Astrocyte of the hippocampus (primary cell): ENCODE data around the gene KCNK13.
"Not testable (repeated sequence)": the region's sequence is repeated elsewhere in the genome, so short reads cannot be mapped to it uniquely, and the experiment has no call there.

ENCODE experiments used
- DNase-seq: peaks from one replicate; pipeline ENCODE4 v3.0.0; 2011; ENCODE audit warnings: low read depth, low spot score

The KCNK13 gene

DNA sequence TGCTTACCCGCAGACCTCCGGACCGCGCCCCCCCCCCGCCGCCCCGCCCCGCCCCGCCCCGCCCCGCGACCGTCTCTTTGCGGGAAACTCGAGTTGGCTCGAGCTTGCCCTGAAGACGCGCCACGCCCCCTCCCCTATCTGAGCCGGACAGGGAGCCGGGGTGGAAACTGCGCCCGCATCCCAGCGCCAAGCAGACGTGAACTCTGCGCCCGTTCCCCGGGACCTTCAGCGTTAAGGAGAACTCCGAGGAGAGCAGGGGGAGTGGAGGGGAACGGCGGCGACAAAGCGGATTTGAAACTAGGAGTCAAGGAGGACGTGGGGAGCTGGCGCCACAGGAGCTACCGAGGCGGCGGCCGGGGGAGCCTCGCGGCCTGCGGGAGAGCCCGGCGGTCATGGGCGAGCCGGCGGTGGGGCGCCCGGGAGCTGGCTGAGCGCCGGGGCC lies at the start of gene KCNK13:
Gene KCNK13 (plus strand): TSS at position 310 of the 442 bp plus-strand sequence. CDS start 212 bp downstream, outside the sequence.
- peak; percentile 41 for DNase-seq

DNA sequence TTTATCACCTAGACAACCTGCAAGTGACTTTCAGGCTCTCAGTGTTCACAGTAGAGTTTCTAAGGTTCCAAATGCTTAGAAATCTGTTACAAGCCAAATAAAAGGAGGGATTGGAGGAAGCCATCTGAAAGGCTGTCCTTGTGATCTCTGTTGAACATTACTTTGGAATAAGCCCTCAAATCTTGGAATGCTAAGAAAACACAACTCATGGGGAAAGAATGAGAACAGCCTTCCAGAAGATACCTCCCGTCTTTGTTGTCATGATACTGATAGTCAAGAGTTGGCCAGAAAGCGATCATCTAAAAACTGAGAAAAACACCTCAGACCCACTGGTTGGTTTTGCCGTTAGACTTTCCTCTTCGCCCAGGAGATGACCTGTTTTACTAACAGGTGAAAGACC lies 44.4 kb upstream of the KCNK13 start:
- peak; percentile 17 for DNase-seq

DNA sequence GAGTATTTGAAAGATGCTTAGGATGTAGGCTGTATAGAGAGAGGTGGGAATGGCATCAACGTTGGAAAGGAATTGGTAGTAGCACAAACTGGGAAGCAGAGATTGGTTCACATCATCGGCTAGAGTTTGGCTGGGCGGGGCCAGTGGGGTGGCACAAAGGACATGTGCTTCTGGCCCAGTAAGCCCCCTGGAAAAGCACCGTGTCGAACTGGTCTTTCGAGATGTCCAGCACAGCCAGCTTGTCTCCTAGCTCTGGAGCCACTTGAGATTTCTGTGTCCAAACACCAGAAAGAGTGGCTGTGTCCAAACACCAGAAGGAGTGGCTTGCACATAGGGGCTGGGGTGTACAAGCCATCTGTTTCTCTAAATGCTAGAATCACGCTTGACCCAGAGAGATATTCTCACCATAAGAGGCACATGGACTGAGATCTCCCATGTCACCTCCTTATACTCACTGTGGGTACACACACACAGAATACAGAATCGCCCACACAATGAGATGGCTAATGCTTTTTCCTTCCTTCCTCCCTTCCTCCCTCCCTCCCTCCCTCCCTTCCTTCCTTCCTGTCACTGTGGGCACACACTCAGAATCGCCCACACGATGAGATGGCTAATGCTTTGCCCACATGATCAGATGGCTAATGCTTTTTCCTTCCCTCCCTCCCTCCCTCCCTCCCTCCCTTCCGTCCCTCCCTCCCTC lies 41.8 kb upstream of the KCNK13 start:
- no peak for DNase-seq

DNA sequence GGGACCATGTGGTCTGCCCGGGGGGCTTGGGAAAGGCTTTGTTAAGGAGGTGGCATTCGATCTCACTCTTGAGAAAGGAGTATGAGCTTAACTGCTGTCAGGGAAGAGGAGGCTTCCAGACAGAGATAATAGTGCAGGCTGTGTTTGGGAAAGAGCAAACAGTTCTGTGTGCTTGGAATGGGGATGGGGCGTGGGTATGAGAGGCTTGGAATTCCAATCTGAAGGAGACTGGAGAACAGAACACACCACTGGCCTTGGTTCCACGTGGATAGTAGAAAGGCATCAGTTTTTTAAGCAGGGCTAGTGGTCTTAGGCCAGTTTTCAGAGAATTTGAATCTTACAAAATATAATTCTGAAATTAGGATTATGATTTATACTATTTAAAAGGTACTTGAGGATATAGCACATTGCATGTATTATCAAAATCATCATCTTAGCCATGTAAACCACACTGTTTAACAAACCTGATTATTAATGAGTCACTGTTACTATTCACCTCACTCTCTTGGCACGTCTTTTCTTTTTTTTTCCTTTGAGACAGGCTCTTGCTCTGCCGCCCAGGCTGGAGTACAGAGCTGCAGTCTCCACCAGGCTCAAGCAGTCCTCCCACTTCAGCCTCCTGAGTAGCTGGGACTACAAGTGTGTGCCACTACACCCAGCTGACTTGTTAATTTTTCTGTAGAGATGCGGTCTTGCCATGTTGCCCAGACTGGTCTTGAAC lies 38.5 kb upstream of the KCNK13 start:
- DNase-seq = peak; percentile 61

DNA sequence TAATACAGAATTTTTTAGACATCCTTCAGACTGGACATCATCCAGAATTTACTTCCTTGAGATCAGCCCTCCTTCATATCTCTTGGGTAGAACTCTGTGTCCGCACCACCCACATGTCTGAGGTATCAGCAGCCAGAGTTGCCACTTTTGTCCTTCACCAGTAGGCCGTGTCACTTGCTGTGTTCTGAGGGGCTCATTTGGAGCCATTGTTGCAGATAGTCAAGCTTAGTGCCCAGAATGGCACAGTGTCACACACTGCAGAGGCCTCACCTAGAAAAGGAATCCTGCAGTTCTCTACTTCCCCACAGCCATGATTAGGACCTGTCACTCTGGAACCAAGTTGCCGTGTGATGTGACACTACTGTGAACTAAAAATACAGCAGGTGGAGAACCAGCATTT lies 36.9 kb upstream of the KCNK13 start:
- DNase-seq = no peak

DNA sequence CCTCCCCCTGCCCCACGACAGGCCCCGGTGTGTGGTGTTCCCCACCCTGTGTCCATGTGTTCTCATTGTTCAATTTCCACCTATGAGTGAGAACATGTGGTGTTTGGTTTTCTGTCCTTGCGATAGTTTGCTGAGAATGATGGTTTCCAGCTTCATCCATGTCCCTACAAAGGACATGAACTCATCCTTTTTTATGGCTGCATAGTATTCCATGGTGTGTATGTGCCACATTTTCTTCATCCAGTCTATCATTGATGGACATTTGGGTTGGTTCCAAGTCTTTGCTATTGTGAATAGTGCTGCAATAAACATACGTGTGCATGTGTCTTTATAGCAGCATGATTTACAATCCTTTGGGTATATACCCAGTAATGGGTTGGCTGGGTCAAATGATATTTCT lies 35.2 kb upstream of the KCNK13 start:
- not testable (repeated sequence) for DNase-seq

DNA sequence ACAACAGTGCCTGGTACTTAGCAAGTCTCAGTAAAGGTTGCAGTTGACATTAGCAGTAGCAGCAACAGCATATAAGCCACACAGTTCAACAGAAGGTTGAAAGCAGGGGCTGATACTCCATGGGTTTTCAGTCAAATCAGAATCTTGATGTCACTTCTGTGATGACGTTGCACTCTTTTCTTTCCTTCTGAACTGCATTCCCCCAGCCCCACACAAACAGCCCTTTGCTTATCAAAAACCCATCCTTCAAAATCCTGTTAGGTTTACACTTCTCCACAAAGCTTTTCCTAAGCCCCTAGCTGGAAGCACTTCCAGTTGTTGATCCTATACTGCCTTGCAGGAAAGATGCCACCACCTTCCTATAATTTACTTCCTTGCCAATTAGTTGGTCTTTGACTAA lies 34.0 kb upstream of the KCNK13 start:
- no peak for DNase-seq

DNA sequence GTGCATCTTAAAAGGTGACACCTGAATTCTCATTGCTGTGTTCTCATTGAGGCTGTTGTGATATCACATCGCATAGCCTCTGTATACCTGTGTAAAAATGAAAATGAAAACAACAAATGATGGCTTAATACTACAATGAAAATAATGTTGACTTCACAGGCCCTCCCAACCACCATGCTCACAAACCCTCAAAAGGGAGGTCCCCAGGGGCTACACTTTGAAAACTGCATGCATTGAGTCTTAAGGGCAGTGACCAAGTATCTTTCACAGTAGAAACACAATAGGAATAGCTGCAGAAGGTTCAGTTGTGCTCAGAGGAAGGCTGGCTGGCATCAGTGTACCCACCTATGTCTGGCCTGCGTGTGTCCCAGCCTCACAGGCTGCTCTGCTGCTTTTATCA lies 27.6 kb upstream of the KCNK13 start:
- no peak for DNase-seq

DNA sequence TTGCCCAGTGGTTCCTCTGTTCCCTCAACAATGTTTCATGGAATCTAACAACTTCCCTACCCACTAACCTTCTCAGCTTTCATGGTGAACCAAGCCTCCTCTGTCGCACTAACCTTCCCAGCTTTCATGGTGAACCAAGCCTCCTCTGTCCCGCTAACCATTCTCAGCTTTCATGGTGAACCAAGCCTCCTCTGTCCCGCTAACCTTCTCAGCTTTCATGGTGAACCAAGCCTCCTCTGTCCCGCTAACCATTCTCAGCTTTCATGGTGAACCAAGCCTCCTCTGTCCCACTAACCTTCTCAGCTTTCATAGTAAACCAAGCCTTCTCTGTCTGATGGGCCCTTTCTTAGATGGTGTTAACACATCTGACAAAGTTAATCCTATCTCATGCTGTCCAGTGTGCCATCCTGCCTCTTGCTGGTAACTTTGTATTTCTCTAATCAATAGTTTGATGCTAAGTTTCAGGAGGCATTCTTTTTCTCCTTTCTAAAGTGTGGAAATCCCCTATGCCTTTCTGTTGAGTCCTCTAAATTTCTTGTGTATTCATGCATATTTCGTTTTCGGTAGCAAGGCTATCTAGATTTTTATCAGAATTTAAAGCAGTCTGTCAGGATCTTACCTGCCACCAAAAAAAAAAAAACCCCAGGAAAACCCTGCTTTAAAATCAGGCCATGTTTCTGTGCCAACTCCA lies 26.8 kb upstream of the KCNK13 start:
- DNase-seq = no peak

DNA sequence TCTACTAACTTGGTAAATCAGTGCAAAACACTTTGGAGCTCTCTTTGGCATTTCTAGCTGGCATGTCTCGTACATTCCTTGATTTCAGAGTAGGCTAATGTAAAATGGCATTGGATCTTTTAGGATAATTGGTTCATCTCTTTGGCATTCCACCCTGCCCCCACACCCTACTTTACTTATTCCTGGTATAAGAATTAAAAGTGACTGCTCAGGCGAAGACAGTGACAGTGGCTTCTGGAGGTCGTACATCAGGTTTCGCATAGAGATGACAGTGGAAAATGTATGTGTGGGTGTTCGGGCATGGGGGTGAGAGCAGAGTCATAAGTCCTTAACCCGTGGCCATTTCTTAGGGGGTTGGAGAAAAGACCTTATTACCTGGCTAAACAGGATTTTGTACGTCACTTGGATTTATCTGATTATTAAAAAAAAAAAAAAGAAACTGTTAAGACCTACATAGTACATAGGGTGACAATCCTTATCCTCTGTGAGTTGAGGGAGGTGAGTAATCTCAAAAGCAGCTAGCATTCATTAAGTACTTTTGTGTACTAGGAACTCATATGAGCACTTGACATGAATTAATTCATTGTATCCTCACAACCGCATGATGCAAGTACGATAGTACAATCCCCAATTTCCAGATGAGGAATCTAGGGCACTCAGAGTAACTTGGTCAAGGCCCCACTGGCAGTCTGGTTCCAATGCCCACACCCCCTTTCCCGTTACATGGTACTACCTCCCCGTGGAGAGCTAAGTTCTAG lies 22.4 kb upstream of the KCNK13 start:
- peak; percentile 69 for DNase-seq

DNA sequence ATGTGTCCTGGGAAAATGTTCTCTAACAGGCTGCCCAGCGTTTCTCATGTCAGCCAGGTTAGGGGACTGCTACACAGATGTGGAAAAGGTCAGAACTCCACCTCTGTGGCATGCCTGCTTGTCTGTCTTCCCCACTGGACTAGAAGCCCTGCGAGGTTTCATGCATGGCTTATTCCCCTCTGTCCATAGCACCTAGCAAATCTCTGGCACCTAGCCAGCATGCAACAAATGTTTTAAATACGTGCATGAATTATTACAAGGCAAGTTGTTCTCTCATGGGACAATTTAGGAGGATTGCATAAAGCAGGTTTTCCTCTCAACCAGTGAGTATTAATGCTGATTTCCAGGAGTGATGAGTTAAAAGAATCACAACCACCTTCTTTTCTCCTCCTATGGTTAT lies 21.4 kb upstream of the KCNK13 start:
- no peak for DNase-seq

DNA sequence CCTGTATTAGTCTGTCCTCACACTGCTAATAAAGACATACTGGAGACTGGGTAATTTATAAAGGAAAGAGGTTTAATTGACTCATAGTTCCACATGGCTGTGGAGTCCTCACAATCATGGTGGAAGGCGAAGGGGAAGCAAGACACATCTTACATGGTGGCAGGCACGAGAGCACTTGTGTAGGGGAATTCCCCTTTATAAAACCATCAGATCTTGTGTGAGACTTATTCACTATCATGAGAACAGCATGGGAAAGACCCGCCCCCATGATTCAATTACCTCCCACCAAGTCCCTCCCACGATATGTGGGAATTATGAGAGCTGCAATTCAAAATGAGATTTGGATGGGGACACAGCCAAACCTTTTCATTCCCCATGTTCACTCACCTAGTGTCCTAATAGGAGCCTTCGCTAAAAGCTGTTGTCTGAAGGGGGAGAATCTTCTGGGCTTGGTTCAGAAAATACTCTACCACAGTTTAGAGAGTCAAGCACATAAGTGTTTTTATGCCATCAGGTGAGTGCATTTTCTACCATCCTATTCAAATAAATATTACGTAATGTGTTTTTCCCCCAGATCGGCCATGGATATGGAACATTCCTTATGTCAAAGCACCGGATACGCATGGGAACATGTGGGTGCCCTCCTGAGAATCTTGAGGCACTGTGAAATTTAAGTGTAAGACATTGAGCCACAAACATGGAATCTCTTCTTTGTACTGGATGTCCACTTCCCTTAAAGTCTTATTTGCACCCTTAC lies 19.1 kb upstream of the KCNK13 start:
- DNase-seq = no peak

DNA sequence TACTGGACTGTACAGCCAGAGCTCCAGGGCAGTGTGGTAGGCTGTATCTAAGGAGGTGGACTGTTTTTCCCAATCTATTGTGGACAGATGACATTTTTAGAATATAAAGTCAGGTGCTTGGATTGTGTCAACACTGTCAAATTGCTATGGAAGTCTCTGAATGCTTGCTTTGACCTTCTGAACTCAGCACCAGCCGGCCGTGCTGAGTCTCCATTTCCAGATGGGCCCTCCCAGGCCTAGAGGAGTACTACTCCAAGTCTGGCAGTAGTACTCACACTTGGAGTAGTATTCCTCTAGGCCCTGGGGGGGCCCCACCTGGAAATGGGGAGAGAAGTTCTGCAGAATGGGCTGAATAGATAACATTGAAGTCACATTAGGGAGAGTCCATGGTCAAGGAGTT lies 16.2 kb upstream of the KCNK13 start:
- DNase-seq = no peak

DNA sequence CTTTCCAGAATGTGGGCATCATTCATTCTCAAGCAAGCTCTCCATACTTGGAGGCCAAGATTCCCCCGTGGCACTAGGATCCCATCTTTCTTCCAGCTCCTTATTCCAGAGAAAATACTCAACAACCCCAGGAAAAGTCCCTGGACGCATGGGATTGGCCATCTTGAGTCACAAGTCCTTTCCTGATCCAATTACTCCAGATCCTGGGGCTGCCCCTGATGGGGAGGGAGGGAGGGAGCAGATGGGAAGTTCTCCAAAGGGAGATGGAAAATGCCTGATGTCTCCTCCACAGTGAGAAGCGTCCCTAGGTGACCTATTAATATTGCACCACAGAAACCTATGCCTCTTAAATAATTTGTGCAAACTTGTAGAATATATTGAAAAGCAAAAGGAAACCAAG lies 12.4 kb upstream of the KCNK13 start:
- no peak for DNase-seq

DNA sequence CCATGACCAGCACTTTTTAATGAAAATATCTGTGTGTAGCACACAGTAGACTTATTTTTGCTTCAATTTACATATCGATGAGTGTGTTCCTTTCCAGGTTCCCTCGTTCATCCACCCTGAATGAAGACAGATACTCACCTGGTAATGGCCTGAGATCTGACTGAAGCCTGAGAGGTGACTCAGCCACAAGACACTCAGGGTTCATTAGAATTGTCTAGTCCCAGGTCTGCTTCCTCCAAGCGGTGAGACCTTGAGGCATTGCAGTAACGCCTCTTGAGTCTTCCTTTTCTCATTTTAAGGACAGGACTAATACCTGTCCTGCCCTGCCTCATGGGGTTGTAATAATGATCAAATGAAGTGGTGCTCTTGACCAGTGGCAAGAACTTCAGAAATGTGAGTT lies 11.5 kb upstream of the KCNK13 start:
- no peak for DNase-seq

DNA sequence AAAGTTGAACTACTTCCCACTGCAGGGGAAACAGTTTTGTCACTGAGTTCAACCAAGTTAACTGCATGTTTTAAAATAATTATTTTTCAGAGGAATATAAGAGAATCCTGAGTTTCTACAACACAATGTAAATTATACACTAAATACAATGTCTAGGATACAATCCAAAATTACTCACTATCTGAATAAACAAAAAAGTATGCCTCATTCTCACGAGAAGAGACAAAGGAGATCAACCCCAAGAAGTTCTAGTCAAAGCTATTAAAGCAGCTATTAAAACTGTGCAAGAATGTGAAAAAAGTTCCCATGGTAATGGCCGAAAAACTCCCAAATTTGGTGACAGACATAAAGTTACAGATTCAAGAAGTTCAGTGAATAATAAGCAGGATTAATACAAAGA lies 8.8 kb upstream of the KCNK13 start:
- no peak for DNase-seq

DNA sequence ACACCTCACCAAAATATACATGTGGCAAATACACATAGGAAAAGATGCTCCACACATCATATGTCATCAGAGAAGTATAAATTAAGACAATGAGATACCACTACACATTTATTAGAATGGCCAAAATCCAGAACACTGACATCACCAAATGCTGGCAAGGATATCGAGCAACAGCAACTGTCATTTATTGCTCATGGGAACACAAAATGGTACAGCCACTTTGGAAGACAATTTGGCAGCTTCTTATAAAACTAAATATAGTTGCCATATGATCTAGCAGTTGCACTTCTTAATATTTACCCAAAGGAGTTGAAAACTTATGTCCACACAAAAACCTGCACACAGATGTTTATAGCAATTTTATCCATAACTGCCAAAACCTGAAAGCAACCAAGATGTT lies 7.0 kb upstream of the KCNK13 start:
- no peak for DNase-seq

DNA sequence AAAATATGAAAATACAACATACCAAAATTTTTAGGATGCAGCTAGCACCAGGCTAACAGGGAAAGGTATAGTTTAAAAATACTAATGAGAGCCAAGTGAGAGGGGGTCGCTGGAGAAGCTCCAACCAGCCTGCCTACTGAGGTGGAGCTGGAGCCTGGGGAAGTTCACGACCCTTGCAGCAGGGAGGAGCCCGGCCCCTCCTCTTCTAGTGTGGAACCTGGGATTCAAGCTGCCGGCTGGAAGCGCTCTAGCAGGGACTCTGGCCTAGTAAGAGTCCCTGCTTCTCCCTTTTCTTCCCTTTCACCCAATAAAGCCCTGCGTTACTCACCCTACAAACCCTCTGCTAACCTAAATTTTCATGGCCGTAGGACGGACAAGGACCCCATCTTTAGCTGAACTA lies 5.0 kb upstream of the KCNK13 start:
- no peak for DNase-seq

DNA sequence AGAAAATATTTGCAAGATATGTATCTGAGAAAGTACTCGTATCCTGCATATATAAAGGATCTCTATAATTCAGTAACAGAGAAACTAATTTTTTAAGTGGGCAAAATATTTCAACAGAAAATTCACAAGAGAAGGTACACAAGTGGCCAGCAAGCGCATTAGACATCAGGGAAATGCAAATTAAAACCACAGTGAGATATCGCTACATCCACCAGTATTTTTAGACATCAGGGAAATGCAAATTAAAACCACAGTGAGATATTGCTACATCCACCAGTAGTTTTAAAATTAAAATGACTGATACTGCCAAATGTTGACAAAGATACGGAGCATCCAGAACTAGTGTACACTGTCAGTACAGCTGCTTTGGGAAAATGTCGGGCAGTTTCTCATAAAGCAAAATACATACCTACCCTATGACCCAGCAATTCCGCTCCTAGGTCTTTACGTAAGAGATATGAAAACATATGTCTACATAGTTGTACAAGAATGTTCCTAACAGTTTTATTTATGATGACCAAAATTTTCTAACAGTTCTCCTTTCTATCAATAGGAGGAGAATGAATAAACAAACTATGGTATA lies 2.8 kb upstream of the KCNK13 start:
- DNase-seq = no peak

DNA sequence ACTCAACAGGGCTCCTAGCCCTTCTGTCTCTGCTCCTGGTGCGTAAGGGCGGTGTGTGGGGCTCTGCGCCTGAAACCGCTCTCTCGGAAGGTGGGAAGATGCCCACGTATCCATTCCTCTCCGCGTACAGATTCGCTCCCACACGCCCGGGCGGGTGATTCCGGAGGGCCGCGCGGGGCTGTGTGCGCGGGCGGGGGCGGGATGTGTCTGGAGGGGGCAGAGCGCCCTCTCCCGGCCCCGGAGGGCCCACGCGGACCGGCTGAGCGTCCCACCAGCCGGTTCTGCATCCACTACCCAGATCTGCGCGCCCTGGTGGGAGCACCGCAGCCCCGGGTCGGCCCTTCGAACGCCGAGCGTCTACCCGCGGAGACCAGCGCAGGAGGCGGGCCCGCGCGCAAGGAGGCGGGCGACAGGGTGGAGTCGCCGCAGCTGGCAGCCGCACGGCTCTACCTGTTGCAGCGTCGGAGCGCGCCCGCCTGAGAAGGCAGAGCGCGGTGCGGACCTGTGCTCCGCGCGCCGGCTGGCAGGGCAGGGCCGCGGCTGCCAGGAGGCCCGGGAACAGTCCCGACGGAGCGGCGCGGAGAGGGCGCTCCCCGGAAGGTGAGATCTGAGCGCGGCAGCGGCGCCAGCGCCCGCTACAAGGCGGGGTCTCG lies 1.4 kb upstream of the KCNK13 start:
- peak; percentile 89 for DNase-seq
